B cell (primary cell): ENCODE results near the gene ZBTB16. TPM values are rescaled to one million over a fixed set of nuclear protein-coding genes. Genes with fewer than 3 reads are reported as not detected.

ENCODE experiments used
- ATAC-seq: fragments of 200-7000 bp; cut with Tn5 transposase; one replicate; pipeline ENCODE4 v1.10.0; 2021; ENCODE audit warnings: low read depth, mild to moderate bottlenecking, moderate number of reproducible peaks, moderate library complexity
- CTCF ChIA-PET: fragments of 350-600 bp; sonication (Branson Sonifier 250); formaldehyde crosslinking; loops from one replicate; lab custom pipeline; 2021; ENCODE audit warnings: antibody characterized with exemption, inconsistent platforms; lab: Charles Lee
- POLR2A ChIA-PET: fragments of 350-600 bp; sonication (Branson Sonifier 250); formaldehyde crosslinking; loops from one replicate; lab custom pipeline; 2021; ENCODE audit warnings: antibody characterized with exemption; lab: Charles Lee
- DNase-seq: peaks from one replicate; pipeline ENCODE4 v3.0.0; 2013
- H2AFZ ChIP-seq: 2 replicates; pipeline ENCODE4 v1.6.1; 2012; ENCODE audit warnings: mild to moderate bottlenecking, low read depth, low read length; ENCODE audit not compliant: insufficient read depth, poor library complexity, severe bottlenecking
- H3K27ac ChIP-seq, 2 donors: 1 replicate in 1 of 2; 2 replicates in 1 of 2; pipeline ENCODE4 v1.5.1; 2012 to 2013; ENCODE audit warnings: low read length in 2 of 2, mild to moderate bottlenecking in 2 of 2, moderate library complexity in 1 of 2
- H3K27me3 ChIP-seq, 4 experiments: fragments of 200-600 bp in 1 of 4; sonication (generic) in 1 of 4; replicated peaks in 1 of 4; 1 replicate in 2 of 4; 2 replicates in 2 of 4; pipeline versions ENCODE4 v1.6.1 to v1.7.0; 2013 to 2016; ENCODE audit warnings: low read length in 3 of 4, mild to moderate bottlenecking in 2 of 4, mixed read lengths in 1 of 4, moderate library complexity in 1 of 4; ENCODE audit not compliant: insufficient read depth in 4 of 4, control insufficient read depth in 3 of 4; ENCODE audit errors: control extremely low read depth in 1 of 4
- H3K36me3 ChIP-seq, 2 experiments: replicated peaks in 1 of 2; 1 replicate in 1 of 2; 2 replicates in 1 of 2; pipeline versions ENCODE4 v1.6.1 to v1.7.1; 2013; ENCODE audit warnings: low read length in 1 of 2; ENCODE audit not compliant: insufficient read depth in 2 of 2, control insufficient read depth in 1 of 2; ENCODE audit errors: control extremely low read depth in 1 of 2, extremely low read depth in 1 of 2
- H3K4me1 ChIP-seq, 2 donors: fragments of 200-600 bp in 1 of 2; sonication (generic) in 1 of 2; 1 replicate in 1 of 2; 2 replicates in 1 of 2; pipeline versions ENCODE4 v1.5.1 to v1.6.1; 2013 to 2017; ENCODE audit warnings: low read length in 2 of 2; ENCODE audit not compliant: control insufficient read depth in 2 of 2, insufficient read depth in 2 of 2
- H3K4me2 ChIP-seq: replicated peaks from 2 replicates; pipeline ENCODE3; 2012; ENCODE audit warnings: mild to moderate bottlenecking, low read depth, low read length; ENCODE audit not compliant: poor library complexity, severe bottlenecking
- H3K4me3 ChIP-seq, 5 experiments: fragments of 200-600 bp in 1 of 5; sonication (generic) in 1 of 5; 1 replicate in 3 of 5; 2 replicates in 2 of 5; pipeline versions ENCODE4 v1.5.1 to v1.7.0; 2011 to 2016; ENCODE audit warnings: low read length in 4 of 5, mild to moderate bottlenecking in 4 of 5, low read depth in 2 of 5, control low read depth in 1 of 5, moderate library complexity in 1 of 5; ENCODE audit not compliant: insufficient read depth in 1 of 5; ENCODE audit errors: control extremely low read depth in 1 of 5, extremely low read depth in 1 of 5
- H3K79me2 ChIP-seq: fragments of 200-600 bp; sonication (generic); one replicate; pipeline ENCODE4 v1.6.0; 2016; ENCODE audit warnings: low read length; ENCODE audit not compliant: control insufficient read depth, insufficient read depth
- H3K9ac ChIP-seq: fragments of 200-600 bp; sonication (generic); 2 replicates; pipeline ENCODE4 v1.6.1; 2017; ENCODE audit warnings: mild to moderate bottlenecking, low read length, moderate library complexity
- H3K9me3 ChIP-seq, 3 donors: one replicate each; pipeline versions ENCODE4 v1.6.1 to v1.7.1; 2013; ENCODE audit warnings: low read length in 2 of 3; ENCODE audit not compliant: control insufficient read depth in 2 of 3, insufficient read depth in 1 of 3; ENCODE audit errors: control extremely low read depth in 1 of 3
- H4K20me1 ChIP-seq: 2 replicates; pipeline ENCODE4 v1.6.0; 2012; ENCODE audit warnings: mild to moderate bottlenecking, low read length; ENCODE audit not compliant: insufficient read depth, control insufficient read depth, poor library complexity, severe bottlenecking
- H3K27ac Mint-ChIP-seq: one replicate; pipeline ENCODE4 v1.8.0; 2021; ENCODE audit warnings: mixed read lengths
- H3K27me3 Mint-ChIP-seq: one replicate; pipeline ENCODE4 v1.8.0; 2021; ENCODE audit warnings: mixed read lengths
- H3K4me1 Mint-ChIP-seq: one replicate; pipeline ENCODE4 v1.8.0; 2021; ENCODE audit warnings: mixed read lengths
- H3K4me3 Mint-ChIP-seq: one replicate; pipeline ENCODE4 v1.8.0; 2021; ENCODE audit warnings: mixed read lengths
- H3K9me3 Mint-ChIP-seq: one replicate; pipeline ENCODE4 v1.8.0; 2022; ENCODE audit warnings: mixed read lengths; ENCODE audit not compliant: insufficient read depth
- CTCF ChIP-seq: fragments of 200-600 bp; IDR thresholded peaks from one replicate; pipeline ENCODE4 v1.8.0; 2022; ENCODE audit warnings: antibody characterized with exemption, mild to moderate bottlenecking
- EZH2 ChIP-seq: IDR thresholded peaks from 2 replicates; pipeline ENCODE4 v1.6.1; 2012; ENCODE audit warnings: borderline replicate concordance, low read depth, mild to moderate bottlenecking, moderate library complexity, low read length; ENCODE audit not compliant: insufficient read depth, poor library complexity, severe bottlenecking
- WGBS: methylation state at CpG from one replicate; pipeline ENCODE4 v1.1.5; 2013; ENCODE audit warnings: missing lambda C conversion rate; ENCODE audit not compliant: insufficient coverage; 5-methylcytosine and 5-hydroxymethylcytosine counted together
- intact Hi-C: fragments of 100-400 bp; cut with micrococcal nuclease; formaldehyde crosslinking; loops from one replicate; pipeline ENCODE4 v1.10.0; 2022
- polyA plus RNA-seq: library from polyadenylated mRNA; depleted of rRNA; stranded (reverse); fragments of >200 nt; gene quantifications from 2 replicates; pipeline ENCODE4 v1.2.3, GENCODE V29; 2012
- total RNA-seq, 2 donors: library from RNA; stranded (reverse); fragments of 120-200 nt in 1 of 2; gene quantifications; 1 replicate in 1 of 2; 2 replicates in 1 of 2; pipeline versions ENCODE4 v1.2.3 to v1.2.4, GENCODE V29; 2013 to 2022

The ZBTB16 gene
- total and polyA plus RNA-seq, 2 donors (not counting 1 experiment from before 2014, with no cell fraction given): 16.0 to 20.6 TPM

GRCh38 chr11:114293201-114293711 is 233.7 kb downstream of the ZBTB16 start:
- POLR2A ChIA-PET: no interaction called here
- Mint-ChIP-seq H3K4me1 (no peaks in the 10 kb centered on the region), H3K9me3 (no peaks in the 10 kb centered on the region), H3K27me3 (peaks cover 34% of the 10 kb centered on the region), H3K4me3 (no peak overlapping the region), H3K27ac (no peak overlapping the region)
- no peaks in the 10 kb centered on the region for H3K4me1 ChIP-seq
- H2AFZ ChIP-seq: no peak overlapping the region
- intact Hi-C loops: no loop called here
- no peak for ATAC-seq
- H3K27me3 ChIP-seq: no peaks in the 10 kb centered on the region
- H3K36me3 ChIP-seq: no peaks in the 10 kb centered on the region
- WGBS: no CpG with 5 or more reads among the region's 1 CpG
- H3K4me2 ChIP-seq: no peak overlapping the region
- no peaks in the 10 kb centered on the region for H3K79me2 ChIP-seq
- H3K9me3 ChIP-seq: no peaks in the 10 kb centered on the region
- no peaks in the 10 kb centered on the region for H4K20me1 ChIP-seq
- TF ChIP-seq EZH2 (no peak), CTCF (no peak)
- CTCF ChIA-PET: no interaction called here
- no peak for DNase-seq
- no peak overlapping the region for H3K27ac ChIP-seq
- no peak overlapping the region for H3K9ac ChIP-seq
- no peak overlapping the region for H3K4me3 ChIP-seq

GRCh38 chr11:114295676-114296604 is 236.4 kb downstream of the ZBTB16 start, which contains the start of gene NNMT:
NNMT (plus strand) TSS chr11:114296399; CDS start chr11:114296557, 158 bp downstream.
- Histone ChIP-seq H3K79me2 (no peaks in the 10 kb centered on the region), H4K20me1 (no peaks in the 10 kb centered on the region), H2AFZ (no peak within 1 kb of the TSS), H3K9me3 (no peaks in the 10 kb centered on the region), H3K4me2 (no peak within 1 kb of the TSS), H3K4me1 (no peaks in the 10 kb centered on the region), H3K4me3 (no peak within 1 kb of the TSS), H3K27me3 (no peaks in the 10 kb centered on the region), H3K27ac (no peak within 1 kb of the TSS), H3K9ac (no peak within 1 kb of the TSS), H3K36me3 (no peaks in the 10 kb centered on the region)
- ChIA-PET POLR2A (no interaction called here), CTCF (no interaction called here)
- Mint-ChIP-seq H3K9me3 (no peaks in the 10 kb centered on the region), H3K27me3 (peaks cover 31% of the 10 kb centered on the region), H3K4me3 (no peak within 1 kb of the TSS), H3K4me1 (no peaks in the 10 kb centered on the region), H3K27ac (no peak within 1 kb of the TSS)
- no peak for ATAC-seq
- DNase-seq: no peak
- intact Hi-C loops: no loop called here
- TF ChIP-seq CTCF (no peak), EZH2 (no peak)
- WGBS: 100% methylated on average over 2 of the region's 11 CpGs
